ENCODE data around the gene EPB41. TPM values are rescaled to one million over a fixed set of nuclear protein-coding genes. Genes with fewer than 3 reads are reported as not detected.

The EPB41 gene
- total RNA-seq, 1 donor from 2014 or later: 37.6 TPM

GRCh38 chr1:28973596-28974421 is 59.4 kb downstream of the EPB41 start:
- no peak overlapping the region for H3K4me3 ChIP-seq (ENCODE audit: low read length in 3 of 3)
- no peaks in the 10 kb centered on the region for H3K27me3 ChIP-seq (ENCODE audit: control insufficient read depth in 3 of 3, insufficient read depth in 3 of 3, low read length in 3 of 3)
- no peaks in the 10 kb centered on the region for H3K4me1 ChIP-seq (ENCODE audit: control insufficient read depth in 3 of 3, insufficient read depth in 3 of 3, low read length in 3 of 3)
- H3K9ac ChIP-seq (ENCODE audit: low read depth in 1 of 3, low read length in 3 of 3): no peak overlapping the region
- H3K27ac ChIP-seq (ENCODE audit: low read depth, low read length): no peak overlapping the region
- no peaks in the 10 kb centered on the region for H3K9me3 ChIP-seq (ENCODE audit: control insufficient read depth in 3 of 3, low read length in 3 of 3)
- no peaks in the 10 kb centered on the region for H3K36me3 ChIP-seq (ENCODE audit: control insufficient read depth in 3 of 3, insufficient read depth in 3 of 3, low read length in 3 of 3)

DNA sequence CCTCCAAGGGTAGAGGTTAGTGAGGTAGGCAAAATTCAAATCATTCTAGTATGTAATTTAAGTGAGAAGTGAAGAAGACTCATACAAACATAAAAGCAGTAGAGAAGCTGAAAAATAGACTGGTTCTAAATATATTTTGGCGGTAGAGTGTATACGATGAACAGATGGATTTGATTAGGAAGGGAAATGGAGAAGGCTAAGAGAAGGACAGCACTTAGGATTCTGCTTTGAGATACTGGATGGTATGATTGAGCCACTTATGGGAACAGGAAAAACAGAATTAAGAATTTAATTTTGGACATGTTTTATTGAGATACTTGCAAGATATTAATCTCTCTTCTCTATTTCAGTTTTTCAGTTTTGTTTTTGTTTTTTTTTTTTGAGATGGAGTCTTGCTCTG is 60.1 kb downstream of the EPB41 start:
- no peak overlapping the region for H3K27ac ChIP-seq (ENCODE audit: low read depth, low read length)
- H3K4me3 ChIP-seq (ENCODE audit: low read length in 3 of 3): no peak overlapping the region
- no peaks in the 10 kb centered on the region for H3K36me3 ChIP-seq (ENCODE audit: control insufficient read depth in 3 of 3, insufficient read depth in 3 of 3, low read length in 3 of 3)
- H3K27me3 ChIP-seq (ENCODE audit: control insufficient read depth in 3 of 3, insufficient read depth in 3 of 3, low read length in 3 of 3): no peaks in the 10 kb centered on the region
- no peaks in the 10 kb centered on the region for H3K9me3 ChIP-seq (ENCODE audit: control insufficient read depth in 3 of 3, low read length in 3 of 3)
- H3K4me1 ChIP-seq (ENCODE audit: control insufficient read depth in 3 of 3, insufficient read depth in 3 of 3, low read length in 3 of 3): no peaks in the 10 kb centered on the region
- no peak overlapping the region for H3K9ac ChIP-seq (ENCODE audit: low read depth in 1 of 3, low read length in 3 of 3)

DNA sequence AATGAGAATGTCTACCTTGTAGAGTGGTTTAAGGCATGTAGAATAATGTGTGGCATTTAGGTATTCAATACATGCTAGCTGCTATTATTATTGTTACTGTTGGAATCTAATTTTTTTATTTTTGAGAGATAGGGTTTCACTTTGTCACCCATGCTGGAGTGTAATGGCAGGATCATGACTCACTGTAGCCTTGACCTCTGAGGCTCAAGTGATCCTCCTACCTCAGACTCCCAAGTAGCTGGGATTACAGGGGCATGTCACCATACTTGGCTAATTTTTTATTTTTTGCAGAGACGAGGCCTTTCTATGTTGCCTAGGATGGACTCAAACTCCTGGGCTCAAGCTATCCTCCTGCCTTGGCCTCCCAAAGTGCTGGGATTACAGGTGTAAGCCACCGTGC is 61.9 kb downstream of the EPB41 start:
- Histone ChIP-seq H3K27me3 (ENCODE audit: control insufficient read depth in 3 of 3, insufficient read depth in 3 of 3, low read length in 3 of 3) (no peaks in the 10 kb centered on the region), H3K4me1 (ENCODE audit: control insufficient read depth in 3 of 3, insufficient read depth in 3 of 3, low read length in 3 of 3) (no peaks in the 10 kb centered on the region), H3K36me3 (ENCODE audit: control insufficient read depth in 3 of 3, insufficient read depth in 3 of 3, low read length in 3 of 3) (no peaks in the 10 kb centered on the region), H3K4me3 (ENCODE audit: low read length in 3 of 3) (no peak overlapping the region), H3K9ac (ENCODE audit: low read depth in 1 of 3, low read length in 3 of 3) (no peak overlapping the region), H3K9me3 (ENCODE audit: control insufficient read depth in 3 of 3, low read length in 3 of 3) (no peaks in the 10 kb centered on the region), H3K27ac (ENCODE audit: low read depth, low read length) (no peak overlapping the region)

- Histone ChIP-seq H3K9ac (ENCODE audit: low read depth in 1 of 3, low read length in 3 of 3) (no peak overlapping the region), H3K9me3 (ENCODE audit: control insufficient read depth in 3 of 3, low read length in 3 of 3) (no peaks in the 10 kb centered on the region), H3K27ac (ENCODE audit: low read depth, low read length) (no peak overlapping the region), H3K27me3 (ENCODE audit: control insufficient read depth in 3 of 3, insufficient read depth in 3 of 3, low read length in 3 of 3) (no peaks in the 10 kb centered on the region), H3K4me3 (ENCODE audit: low read length in 3 of 3) (no peak overlapping the region), H3K4me1 (ENCODE audit: control insufficient read depth in 3 of 3, insufficient read depth in 3 of 3, low read length in 3 of 3) (peaks cover 2 to 17% (median 11%) of the 10 kb centered on the region in 3 donors), H3K36me3 (ENCODE audit: control insufficient read depth in 3 of 3, insufficient read depth in 3 of 3, low read length in 3 of 3) (no peaks in the 10 kb centered on the region)
These were observed 66.8 kb downstream of the EPB41 start for GRCh38 chr1:28981210-28981609.

DNA sequence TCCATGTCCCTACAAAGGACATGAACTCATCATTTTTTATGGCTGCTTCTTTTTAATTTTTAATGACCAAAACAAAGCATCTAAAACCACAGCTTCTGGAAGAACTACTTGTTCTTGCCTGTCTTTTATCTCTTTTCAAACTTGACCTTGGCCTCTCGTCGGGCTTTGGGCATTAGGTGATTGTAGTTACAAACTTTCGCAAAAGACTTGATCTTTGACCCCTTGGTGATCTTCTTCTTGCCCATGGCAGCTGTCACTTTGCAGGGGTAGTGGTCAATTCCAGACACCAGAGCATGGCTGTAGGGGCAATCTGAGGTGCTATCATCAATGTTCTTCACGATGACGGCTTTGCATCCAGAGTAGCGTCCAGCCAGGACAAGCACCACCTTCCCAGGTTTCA is 67.8 kb downstream of the EPB41 start:
- Histone ChIP-seq H3K9me3 (ENCODE audit: control insufficient read depth in 3 of 3, low read length in 3 of 3) (no peaks in the 10 kb centered on the region), H3K4me1 (ENCODE audit: control insufficient read depth in 3 of 3, insufficient read depth in 3 of 3, low read length in 3 of 3) (peaks cover 2 to 17% (median 11%) of the 10 kb centered on the region in 3 donors), H3K9ac (ENCODE audit: low read depth in 1 of 3, low read length in 3 of 3) (no peak overlapping the region), H3K27me3 (ENCODE audit: control insufficient read depth in 3 of 3, insufficient read depth in 3 of 3, low read length in 3 of 3) (no peaks in the 10 kb centered on the region), H3K4me3 (ENCODE audit: low read length in 3 of 3) (no peak overlapping the region), H3K27ac (ENCODE audit: low read depth, low read length) (no peak overlapping the region), H3K36me3 (ENCODE audit: control insufficient read depth in 3 of 3, insufficient read depth in 3 of 3, low read length in 3 of 3) (no peaks in the 10 kb centered on the region)

DNA sequence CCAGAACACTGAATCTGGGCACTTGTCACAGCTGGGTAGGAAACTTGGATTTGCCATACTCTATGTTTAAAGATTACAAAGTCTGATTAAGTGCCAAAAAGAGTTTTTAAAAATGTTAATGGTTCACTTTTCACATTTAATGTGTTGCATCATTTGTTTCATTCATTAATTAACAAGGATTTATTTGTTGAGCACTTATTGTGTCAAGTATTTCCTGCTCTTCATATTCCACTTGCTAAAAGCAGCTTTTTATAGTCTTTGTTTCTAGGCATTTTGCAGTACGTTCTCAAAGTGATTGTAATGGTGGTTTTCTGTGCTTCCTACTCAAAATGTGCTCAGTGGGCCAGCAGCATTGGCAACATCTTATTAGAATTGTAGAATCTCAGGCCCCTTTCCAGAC is 68.7 kb downstream of the EPB41 start:
- Histone ChIP-seq H3K4me1 (ENCODE audit: control insufficient read depth in 3 of 3, insufficient read depth in 3 of 3, low read length in 3 of 3) (peaks cover 2 to 17% (median 11%) of the 10 kb centered on the region in 3 donors), H3K36me3 (ENCODE audit: control insufficient read depth in 3 of 3, insufficient read depth in 3 of 3, low read length in 3 of 3) (no peaks in the 10 kb centered on the region), H3K27me3 (ENCODE audit: control insufficient read depth in 3 of 3, insufficient read depth in 3 of 3, low read length in 3 of 3) (no peaks in the 10 kb centered on the region), H3K27ac (ENCODE audit: low read depth, low read length) (peak overlapping the region; percentile 48), H3K4me3 (ENCODE audit: low read length in 3 of 3) (peak overlapping the region in 1 of 3 donors; percentile 29), H3K9me3 (ENCODE audit: control insufficient read depth in 3 of 3, low read length in 3 of 3) (no peaks in the 10 kb centered on the region), H3K9ac (ENCODE audit: low read depth in 1 of 3, low read length in 3 of 3) (peak overlapping the region in 1 of 3 donors; percentile 48)

DNA sequence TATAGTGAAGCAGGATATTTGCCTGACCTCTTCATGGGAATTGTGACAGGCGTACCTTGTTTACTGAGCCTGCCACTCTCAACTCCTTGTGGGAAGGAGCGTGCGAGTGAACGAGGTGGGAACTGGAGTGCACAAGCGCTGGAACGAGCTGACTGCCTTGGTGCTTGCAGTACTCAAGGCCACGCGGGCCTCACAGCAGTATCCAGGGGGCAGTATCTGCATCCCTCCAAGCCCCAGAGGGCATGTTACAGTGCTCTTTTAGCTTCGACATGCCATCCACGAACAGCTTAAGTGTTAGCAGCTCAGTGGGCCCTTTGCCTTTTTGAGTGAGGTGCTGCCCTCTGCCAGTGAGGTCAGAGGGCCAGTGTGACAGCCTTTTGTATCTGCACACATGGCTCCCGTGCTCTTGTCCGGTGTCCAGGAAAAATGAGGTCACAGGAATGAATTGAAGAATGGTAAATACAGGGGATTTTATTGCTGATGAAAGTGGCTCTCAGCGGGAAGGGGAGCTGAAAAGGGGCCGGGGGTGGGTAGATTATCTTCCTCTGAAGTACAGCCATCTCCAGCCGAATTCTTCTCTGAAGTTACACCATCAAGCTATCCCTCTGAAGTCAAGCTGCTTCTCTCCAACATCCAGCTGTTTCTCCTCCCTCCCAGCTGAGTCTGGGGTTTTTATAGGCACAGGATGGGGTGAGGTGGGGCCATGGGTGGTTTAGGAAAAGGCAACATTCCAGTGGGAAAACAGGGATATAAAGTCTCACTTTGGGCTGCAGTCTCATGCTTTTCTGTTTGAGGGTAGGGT is 69.3 kb downstream of the EPB41 start:
- Histone ChIP-seq H3K27me3 (ENCODE audit: control insufficient read depth in 3 of 3, insufficient read depth in 3 of 3, low read length in 3 of 3) (no peaks in the 10 kb centered on the region), H3K27ac (ENCODE audit: low read depth, low read length) (peak overlapping the region; percentile 48), H3K9me3 (ENCODE audit: control insufficient read depth in 3 of 3, low read length in 3 of 3) (no peaks in the 10 kb centered on the region), H3K4me1 (ENCODE audit: control insufficient read depth in 3 of 3, insufficient read depth in 3 of 3, low read length in 3 of 3) (peaks cover 2 to 17% (median 11%) of the 10 kb centered on the region in 3 donors), H3K36me3 (ENCODE audit: control insufficient read depth in 3 of 3, insufficient read depth in 3 of 3, low read length in 3 of 3) (no peaks in the 10 kb centered on the region), H3K4me3 (ENCODE audit: low read length in 3 of 3) (peak overlapping the region in 2 of 3 donors; percentile 29 to 49), H3K9ac (ENCODE audit: low read depth in 1 of 3, low read length in 3 of 3) (peak overlapping the region in 1 of 3 donors; percentile 48)

GRCh38 chr1:28984311-28984684 is 69.9 kb downstream of the EPB41 start:
- peak overlapping the region; percentile 48 for H3K27ac ChIP-seq (ENCODE audit: low read depth, low read length)
- H3K9ac ChIP-seq (ENCODE audit: low read depth in 1 of 3, low read length in 3 of 3): no peak overlapping the region
- no peaks in the 10 kb centered on the region for H3K27me3 ChIP-seq (ENCODE audit: control insufficient read depth in 3 of 3, insufficient read depth in 3 of 3, low read length in 3 of 3)
- peaks cover 0 to 3% (median 3%) of the 10 kb centered on the region in 3 donors for H3K36me3 ChIP-seq (ENCODE audit: control insufficient read depth in 3 of 3, insufficient read depth in 3 of 3, low read length in 3 of 3)
- H3K9me3 ChIP-seq (ENCODE audit: control insufficient read depth in 3 of 3, low read length in 3 of 3): no peaks in the 10 kb centered on the region
- no peak overlapping the region for H3K4me3 ChIP-seq (ENCODE audit: low read length in 3 of 3)
- H3K4me1 ChIP-seq (ENCODE audit: control insufficient read depth in 3 of 3, insufficient read depth in 3 of 3, low read length in 3 of 3): peaks cover 2 to 17% (median 11%) of the 10 kb centered on the region in 3 donors

DNA sequence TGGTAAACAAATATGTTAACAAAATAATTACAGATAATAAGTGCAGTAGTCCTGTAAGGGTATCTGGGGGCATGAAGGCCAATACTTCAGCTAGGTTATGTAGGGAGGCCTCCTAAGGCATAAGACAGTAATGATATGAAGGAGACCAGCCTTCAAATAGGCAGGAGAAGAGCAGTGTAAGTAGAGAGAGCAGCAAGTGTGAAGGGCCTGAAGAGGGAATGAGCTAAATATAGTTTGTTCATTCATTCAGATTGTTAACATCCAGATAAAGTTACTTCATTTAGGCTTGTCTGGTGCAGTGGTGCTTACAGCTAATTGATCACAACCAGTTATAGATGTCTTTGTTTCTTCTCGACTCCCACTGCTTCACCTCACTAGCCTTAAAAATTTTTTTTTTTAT is 71.1 kb downstream of the EPB41 start:
- Histone ChIP-seq H3K4me1 (ENCODE audit: control insufficient read depth in 3 of 3, insufficient read depth in 3 of 3, low read length in 3 of 3) (peaks cover 2 to 17% (median 11%) of the 10 kb centered on the region in 3 donors), H3K36me3 (ENCODE audit: control insufficient read depth in 3 of 3, insufficient read depth in 3 of 3, low read length in 3 of 3) (peaks cover 0 to 3% (median 3%) of the 10 kb centered on the region in 3 donors), H3K9me3 (ENCODE audit: control insufficient read depth in 3 of 3, low read length in 3 of 3) (no peaks in the 10 kb centered on the region), H3K27ac (ENCODE audit: low read depth, low read length) (peak overlapping the region; percentile 2), H3K4me3 (ENCODE audit: low read length in 3 of 3) (no peak overlapping the region), H3K9ac (ENCODE audit: low read depth in 1 of 3, low read length in 3 of 3) (no peak overlapping the region), H3K27me3 (ENCODE audit: control insufficient read depth in 3 of 3, insufficient read depth in 3 of 3, low read length in 3 of 3) (no peaks in the 10 kb centered on the region)

Measured in skeletal muscle tissue (tissue), 4 donors.